Stimulated activated CD8-positive, alpha-beta memory T cell treated with anti-CD3 and anti-CD28 coated beads, Interleukin-7, amount 100 ng/mL, for 48 hours (primary cell): ENCODE results near the gene ZNF365.

Source experiments
- DNase-seq, 2 donors: peaks; one replicate each; pipeline ENCODE4 v3.0.0-alpha.2; 2020; ENCODE audit warnings: low read depth in 1 of 2; ENCODE audit errors: extremely low read depth in 1 of 2

ZNF365 gene

DNA sequence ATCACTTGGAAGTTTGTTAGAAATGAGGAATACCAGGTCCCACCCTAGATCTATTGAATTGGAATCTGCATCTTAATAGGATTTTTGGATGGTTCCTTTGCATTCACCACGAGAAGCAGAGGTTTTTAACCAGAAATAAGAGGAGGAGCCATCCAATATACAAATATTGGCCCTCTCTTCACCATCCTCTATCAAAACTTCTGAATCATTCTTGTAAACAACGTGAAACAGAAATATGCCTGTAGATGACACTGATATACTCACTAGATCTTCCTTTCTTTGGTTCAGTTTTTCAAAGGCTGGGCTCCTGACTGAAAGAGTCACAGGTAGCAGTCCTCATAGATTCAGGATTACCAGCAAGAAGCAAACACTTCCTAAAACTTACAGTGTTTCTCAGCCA is 39.5 kb downstream of the ZNF365 start:
- no peak for DNase-seq

DNA sequence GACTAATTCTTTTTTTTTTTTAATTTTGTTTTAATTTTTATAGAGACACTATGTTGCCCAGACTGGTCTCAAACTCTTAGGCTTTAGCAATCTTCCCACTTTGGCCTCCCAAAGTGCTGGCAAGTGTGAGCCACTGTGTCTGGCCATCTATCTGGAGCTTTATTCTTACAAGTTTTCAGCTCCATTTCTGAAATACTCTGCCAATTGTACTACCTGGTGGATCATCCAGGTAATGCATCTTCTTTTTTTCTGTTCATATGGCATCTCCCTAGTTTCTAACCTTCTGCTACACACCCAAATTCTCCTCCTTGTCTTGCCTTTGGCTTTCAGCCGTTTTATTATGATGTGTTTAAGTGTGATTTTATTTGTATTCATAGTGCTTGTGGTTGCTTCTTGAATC is 40.2 kb downstream of the ZNF365 start:
- no peak for DNase-seq

DNA sequence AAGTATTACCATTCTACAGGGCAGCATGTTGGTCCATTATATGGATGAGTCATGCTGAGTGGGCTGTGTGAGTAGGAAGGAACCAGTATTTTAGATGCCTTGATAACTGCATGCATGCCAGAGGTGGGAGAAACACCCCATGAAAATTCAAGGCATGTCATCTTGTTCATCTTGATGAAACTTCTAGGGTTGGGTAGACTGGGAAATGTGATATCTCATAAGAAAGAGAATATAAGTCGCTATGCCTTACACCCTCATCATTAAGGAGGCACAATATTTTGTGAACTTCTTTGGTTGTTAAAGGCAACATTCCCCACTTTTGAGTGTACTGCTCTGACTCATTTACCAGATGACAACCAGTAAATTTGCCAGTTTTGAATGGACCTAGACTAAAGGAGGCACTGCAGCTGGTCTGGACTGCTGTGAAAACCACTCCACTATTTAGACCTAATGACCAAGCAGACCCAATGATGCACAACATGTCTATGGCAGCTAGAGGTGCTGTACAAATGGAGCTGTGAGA is 48.0 kb downstream of the ZNF365 start:
- DNase-seq, result no peak

GRCh38 chr10:62424026-62424425 is 49.9 kb downstream of the ZNF365 start:
- no peak for DNase-seq

- peak; percentile 6 to 32 for DNase-seq
These were observed 51.9 kb downstream of the ZNF365 start for GRCh38 chr10:62426086-62426485.

DNA sequence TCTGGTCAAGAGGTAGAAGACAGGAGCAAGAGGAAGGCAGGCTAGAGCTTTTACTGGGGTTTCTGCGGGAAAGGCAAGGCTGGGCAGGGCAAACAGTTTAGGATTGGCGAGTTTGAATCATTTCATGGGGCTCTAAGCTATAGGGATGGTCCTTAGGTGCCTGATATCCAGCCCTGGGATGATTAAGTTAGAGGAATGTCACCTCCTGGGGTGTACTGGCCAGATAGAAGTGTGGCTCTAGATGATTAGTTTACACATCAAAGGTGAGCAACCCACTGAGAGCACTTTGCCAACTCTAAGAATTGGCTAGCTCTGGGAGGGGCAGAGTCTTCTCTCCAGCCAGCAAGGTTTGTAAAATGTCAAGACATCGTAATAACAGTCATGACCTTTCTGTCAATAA is 52.4 kb downstream of the ZNF365 start:
- no peak for DNase-seq

DNA sequence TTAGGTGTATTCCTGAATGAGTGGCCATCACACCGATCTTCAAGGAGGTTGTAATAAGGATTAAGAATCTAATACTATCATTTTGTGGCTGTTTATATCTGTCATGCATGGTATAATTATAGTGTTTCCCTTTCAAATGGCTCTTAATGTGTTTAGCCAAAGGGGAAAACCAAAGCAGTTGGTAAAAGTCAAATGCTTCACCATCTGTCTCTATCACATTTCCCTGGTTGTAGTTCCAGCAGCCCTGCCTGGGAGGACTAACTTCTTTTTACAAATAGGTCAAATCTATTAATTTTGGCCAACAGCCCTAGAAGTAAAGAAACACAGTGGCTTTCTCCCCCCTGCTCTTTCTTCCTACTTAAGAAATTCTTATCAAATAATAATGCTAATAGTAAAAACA is 56.7 kb downstream of the ZNF365 start:
- no peak for DNase-seq

DNA sequence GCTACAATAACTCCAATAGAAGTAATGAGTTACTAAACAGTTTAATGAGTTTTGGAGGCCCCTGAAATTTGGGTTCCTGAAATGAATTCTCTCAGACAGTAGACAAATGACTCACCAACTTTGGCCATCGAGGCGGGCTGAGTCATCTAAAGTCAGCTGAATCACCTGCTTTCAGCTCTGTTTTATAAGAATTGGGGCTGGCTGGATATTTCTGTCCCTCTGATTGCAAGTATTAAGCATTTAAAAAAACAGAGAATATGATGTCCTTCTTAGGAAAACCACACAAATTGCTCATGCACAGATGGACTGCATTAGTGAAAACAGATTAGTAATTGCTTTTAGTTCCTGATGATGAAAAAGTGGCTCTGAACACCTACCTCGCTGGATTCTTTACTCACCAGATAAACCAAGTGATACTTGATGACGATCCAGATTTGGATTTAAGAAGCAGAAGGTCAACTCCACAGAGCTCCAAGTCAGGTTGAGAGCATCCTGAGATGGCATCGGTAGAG is 59.1 kb downstream of the ZNF365 start:
- DNase-seq, result peak; percentile 46 to 72

DNA sequence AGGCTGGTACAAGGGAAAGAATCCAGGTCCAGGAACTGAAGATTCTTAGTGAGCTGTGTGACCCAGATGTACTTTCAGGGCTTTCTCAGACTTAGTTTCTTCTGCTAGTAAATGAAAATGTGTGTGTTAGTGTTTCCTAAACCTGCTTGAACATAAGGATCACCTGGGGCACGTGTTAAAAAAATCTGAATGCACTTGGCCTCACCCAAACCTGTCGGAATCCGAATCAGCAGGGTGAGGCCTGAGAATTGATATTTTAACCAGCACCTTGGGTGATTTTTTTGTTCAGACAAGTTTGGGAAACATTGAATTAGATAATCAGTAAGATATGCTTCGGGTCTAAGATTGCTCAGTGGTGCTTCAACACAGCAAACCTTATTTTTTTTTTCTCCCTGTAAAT is 59.7 kb downstream of the ZNF365 start:
- DNase-seq, result no peak

- no peak for DNase-seq
These were observed 63.5 kb downstream of the ZNF365 start for GRCh38 chr10:62437696-62438095.

GRCh38 chr10:62442006-62442405 is 67.8 kb downstream of the ZNF365 start:
- DNase-seq, result no peak

- DNase-seq, result no peak
These were observed 68.9 kb downstream of the ZNF365 start for GRCh38 chr10:62442894-62443669.

DNA sequence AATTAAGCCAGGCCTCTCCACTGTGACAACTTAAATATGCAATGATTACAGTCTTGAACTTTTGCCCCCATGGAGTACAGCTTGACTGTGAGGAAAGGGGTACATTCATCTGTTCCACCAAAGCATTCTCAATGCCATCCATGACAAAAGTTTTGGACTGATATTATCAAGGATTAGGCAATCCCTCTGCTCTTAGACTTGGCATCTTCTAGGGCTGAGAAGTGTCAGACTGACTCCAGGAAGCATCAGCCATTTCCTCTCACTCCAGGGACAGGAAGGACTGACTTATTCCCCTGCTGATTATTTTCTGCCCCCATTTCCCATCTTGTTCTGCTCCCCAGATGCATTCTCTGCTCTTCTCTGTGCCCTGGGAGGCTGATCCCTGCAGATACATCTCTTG is 69.7 kb downstream of the ZNF365 start:
- no peak for DNase-seq

- no peak for DNase-seq
These were observed 72.5 kb downstream of the ZNF365 start for GRCh38 chr10:62446627-62447026.

GRCh38 chr10:62450912-62451610 is 76.9 kb downstream of the ZNF365 start:
- no peak for DNase-seq

- DNase-seq, result no peak
These were observed 77.4 kb downstream of the ZNF365 start for GRCh38 chr10:62451611-62451975.
